K562 (cell line): Measurements from ENCODE around the gene OR2V2. TPM values are rescaled to one million over a fixed set of nuclear protein-coding genes. Genes with fewer than 3 reads are reported as not detected.
A peak's percentile ranks its signal among the peaks of the same experiment; 100 is the strongest.

ENCODE experiments used
- CHCHD3 ChIP-seq: fragments of 250-450 bp; sonication (Bioruptor Pico); IDR thresholded peaks from 2 replicates; pipeline ENCODE4 v2.1.2; 2022; ENCODE audit warnings: mild to moderate bottlenecking
- CTCFL ChIP-seq: IDR thresholded peaks from 2 replicates; pipeline ENCODE4 v1.6.1; 2011; ENCODE audit warnings: borderline replicate concordance, low read depth, mild to moderate bottlenecking, moderate library complexity, low read length; ENCODE audit not compliant: insufficient read depth, poor library complexity, severe bottlenecking
- E4F1 ChIP-seq: fragments of 250-450 bp; sonication (Bioruptor Pico); IDR thresholded peaks from 2 replicates; pipeline ENCODE4 v1.5.0; 2021; ENCODE audit warnings: mild to moderate bottlenecking, borderline replicate concordance
- HES1 ChIP-seq: fragments of 450-650 bp; IDR thresholded peaks from 2 replicates; pipeline ENCODE4 v1.6.1; 2016; ENCODE audit warnings: low read depth, mild to moderate bottlenecking, moderate library complexity
- HMG20A ChIP-seq: fragments of 450-650 bp; formaldehyde crosslinking; conservative IDR thresholded peaks from 2 replicates; pipeline ENCODE4 v1.4.0; 2020; ENCODE audit warnings: mild to moderate bottlenecking, mixed read lengths
- KDM1A ChIP-seq, 2 experiments: fragments of 450-650 bp; IDR thresholded peaks; 2 replicates each; pipeline ENCODE4 v1.6.1; 2016; ENCODE audit warnings: mild to moderate bottlenecking in 2 of 2
- NFXL1 ChIP-seq: fragments of 450-650 bp; formaldehyde crosslinking; IDR thresholded peaks from 2 replicates; pipeline ENCODE4 v1.4.0; 2021; ENCODE audit warnings: mild to moderate bottlenecking
- POLR2B ChIP-seq: fragments of 450-650 bp; IDR thresholded peaks from 2 replicates; pipeline ENCODE4 v1.6.1; 2018; ENCODE audit warnings: low read depth; ENCODE audit not compliant: partially characterized antibody
- PPARD ChIP-seq: fragments of 250-450 bp; sonication (Bioruptor Pico); IDR thresholded peaks from 2 replicates; pipeline ENCODE4 v1.8.0; 2022; ENCODE audit warnings: inconsistent platforms, mild to moderate bottlenecking, moderate library complexity
- RFX1 ChIP-seq: fragments of 450-650 bp; IDR thresholded peaks from 2 replicates; pipeline ENCODE4 v1.6.1; 2016; ENCODE audit warnings: mild to moderate bottlenecking, moderate library complexity
- RREB1 ChIP-seq: fragments of 250-450 bp; sonication (Bioruptor Pico); IDR thresholded peaks from 2 replicates; pipeline ENCODE4 v1.4.0; 2020
- SMAD3 ChIP-seq: fragments of 450-650 bp; formaldehyde crosslinking; conservative IDR thresholded peaks from 2 replicates; pipeline ENCODE4 v1.4.0; 2020; ENCODE audit warnings: mild to moderate bottlenecking
- SMARCA5 ChIP-seq: fragments of 450-650 bp; IDR thresholded peaks from 2 replicates; pipeline ENCODE4 v1.6.1; 2016
- ZNF740 ChIP-seq, 3 experiments: fragments of 200-800 bp in 1 of 3; sonication (Bioruptor generic) in 1 of 3; sonication (generic) in 1 of 3; formaldehyde crosslinking in 1 of 3; IDR thresholded peaks; 2 replicates each; pipeline versions ENCODE4 v1.6.1 to v1.8.0; 2016 to 2022; ENCODE audit warnings: mild to moderate bottlenecking in 2 of 3, missing compliant biosample characterization in 2 of 3, missing genetic modification characterization in 2 of 3, missing genetic modification reagents in 1 of 3
- ZNF785 ChIP-seq: fragments of 250-450 bp; sonication (Bioruptor Pico); IDR thresholded peaks from 2 replicates; pipeline ENCODE4 v1.4.0; 2020; ENCODE audit warnings: mild to moderate bottlenecking
- ZSCAN29 ChIP-seq: fragments of 450-650 bp; IDR thresholded peaks from 2 replicates; pipeline ENCODE4 v1.6.1; 2017
- polyA plus RNA-seq, 8 experiments: library from polyadenylated mRNA; depleted of rRNA in 4 of 8; stranded (reverse) in 5 of 8; unstranded in 3 of 8; fragments of >200 nt; fragmentation: Nextera tagmentation in 2 of 8; fragmentation: Illumina TruSeq in 1 of 8; extraction: Ambion mirVana in 2 of 8; extraction: Trizol in 1 of 8; gene quantifications; 2 replicates each; pipeline versions ENCODE4 v1.2.1 to v1.2.3, GENCODE V29; 2011 to 2014; ENCODE audit warnings: inconsistent platforms in 1 of 8, missing spikeins in 1 of 8
- total RNA-seq, 7 experiments: library from RNA; depleted of rRNA in 6 of 7; stranded (reverse); fragments of >200 nt in 6 of 7; fragmentation: Illumina TruSeq in 2 of 7; extraction: Trizol in 2 of 7; gene quantifications; 2 replicates each; pipeline versions ENCODE4 v1.2.1 to v1.2.3, GENCODE V29; 2011 to 2021; ENCODE audit warnings: low replicate concordance in 1 of 7

The OR2V2 gene
- total and polyA plus RNA-seq, 9 of the 15 experiments (the other 6 are each of a cell fraction or from before 2014, with no cell fraction given): 0.01 TPM; not detected in 8

GRCh38 chr5:181163487-181164075 lies 16.2 kb downstream of the OR2V2 start (continued):
- TF ChIP-seq E4F1 (CRISPR knock-in tag) (no peak), HMG20A (no peak), HES1 (peak; percentile 54; the same call in 1 of the 2 replicates), CTCFL (no peak), ZSCAN29 (no peak), SMAD3 (CRISPR knock-in tag) (0 out of 2 replicates have a peak, but pooled peaks have one; percentile 27), ZNF740 (CRISPR knock-in tag; IDR thresholded peaks at IDR 0.05) (no peak), ZNF740 (tag; IDR thresholded peaks at IDR 0.05) (no peak), RREB1 (CRISPR knock-in tag) (0 out of 2 replicates have a peak, but pooled peaks have one; percentile 37), KDM1A (IDR thresholded peaks at IDR 0.05) (no peak), POLR2B (peak; percentile 43), NFXL1 (CRISPR knock-in tag) (no peak), PPARD (CRISPR knock-in tag) (no peak), ZNF785 (CRISPR knock-in tag) (no peak), CHCHD3 (CRISPR knock-in tag) (no peak), RFX1 (no peak), SMARCA5 (peak; percentile 93)
